Adipocyte (in vitro differentiated cells): Measurements from ENCODE around the gene STK32B.
A peak's percentile ranks its signal among the peaks of the same experiment; 100 is the strongest.
"Not testable (repeated sequence)": the region's sequence is repeated elsewhere in the genome, so short reads cannot be mapped to it uniquely, and the experiment has no call there.

Experiments
- DNase-seq: peaks from one replicate; pipeline ENCODE4 v3.0.0-alpha.2; 2015; ENCODE audit warnings: low read depth
- H3K27me3 ChIP-seq: replicated peaks from 2 replicates; pipeline ENCODE4 v1.7.0; 2013; ENCODE audit warnings: mild to moderate bottlenecking, low read length, moderate library complexity; ENCODE audit not compliant: control insufficient read depth, insufficient read depth
- H3K36me3 ChIP-seq: 2 replicates; pipeline ENCODE4 v1.7.0; 2013; ENCODE audit warnings: low read length, mild to moderate bottlenecking, moderate library complexity; ENCODE audit not compliant: control insufficient read depth, insufficient read depth, severe bottlenecking
- H3K4me1 ChIP-seq: 2 replicates; pipeline ENCODE4 v1.7.0; 2013; ENCODE audit warnings: mild to moderate bottlenecking, low read length, moderate library complexity; ENCODE audit not compliant: control insufficient read depth, insufficient read depth
- H3K4me3 ChIP-seq: 2 replicates; pipeline ENCODE4 v1.7.0; 2013; ENCODE audit warnings: mild to moderate bottlenecking, low read length, moderate library complexity
- H3K9ac ChIP-seq: 2 replicates; pipeline ENCODE4 v1.7.0; 2013; ENCODE audit warnings: mild to moderate bottlenecking, low read length, moderate library complexity
- H3K9me3 ChIP-seq: 2 replicates; pipeline ENCODE4 v1.7.0; 2013; ENCODE audit warnings: mild to moderate bottlenecking, low read length, moderate library complexity; ENCODE audit not compliant: control insufficient read depth

STK32B gene

GRCh38 chr4:5247735-5248134 is 196.5 kb downstream of the STK32B start:
- Histone ChIP-seq H3K9ac (no peak overlapping the region), H3K36me3 (no peaks in the 10 kb centered on the region), H3K4me3 (no peak overlapping the region), H3K9me3 (no peaks in the 10 kb centered on the region), H3K4me1 (no peaks in the 10 kb centered on the region), H3K27me3 (no peaks in the 10 kb centered on the region)
- DNase-seq, result no peak

- no peak for DNase-seq
- H3K27me3 ChIP-seq, result no peaks in the 10 kb centered on the region
- H3K36me3 ChIP-seq, result no peaks in the 10 kb centered on the region
- H3K4me1 ChIP-seq, result no peaks in the 10 kb centered on the region
- H3K4me3 ChIP-seq, result no peak overlapping the region
- H3K9ac ChIP-seq, result no peak overlapping the region
- H3K9me3 ChIP-seq, result no peaks in the 10 kb centered on the region
Measured at GRCh38 chr4:5249727-5250126, 198.4 kb downstream of the STK32B start.

DNA sequence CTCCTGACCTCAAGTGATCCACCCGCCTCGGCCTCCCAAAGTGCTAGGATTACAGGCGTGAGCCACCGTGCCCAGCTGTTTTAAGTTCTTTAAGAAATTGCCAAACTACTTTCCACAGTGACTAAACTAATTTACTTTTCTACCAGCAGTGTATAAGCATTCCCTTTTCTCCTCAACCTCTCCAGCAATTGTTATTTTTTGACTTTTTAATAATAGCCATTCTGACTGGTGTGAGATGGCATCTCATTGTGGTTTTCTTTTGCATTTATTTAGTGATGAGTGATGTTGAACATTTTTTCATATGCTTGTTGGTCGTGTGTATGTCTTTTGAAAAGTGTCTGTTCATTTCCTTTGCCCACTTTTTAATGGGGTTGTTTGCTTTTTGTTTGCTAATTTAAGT is 199.3 kb downstream of the STK32B start:
- not testable (repeated sequence) for H3K27me3 ChIP-seq, H3K9me3 ChIP-seq, DNase-seq, H3K4me3 ChIP-seq, H3K4me1 ChIP-seq, H3K36me3 ChIP-seq, H3K9ac ChIP-seq

- Histone ChIP-seq H3K9ac (no peak overlapping the region), H3K36me3 (no peaks in the 10 kb centered on the region), H3K4me3 (no peak overlapping the region), H3K4me1 (no peaks in the 10 kb centered on the region), H3K27me3 (no peaks in the 10 kb centered on the region), H3K9me3 (no peaks in the 10 kb centered on the region)
- DNase-seq, result no peak
Measured at GRCh38 chr4:5256421-5256820, 205.1 kb downstream of the STK32B start.

DNA sequence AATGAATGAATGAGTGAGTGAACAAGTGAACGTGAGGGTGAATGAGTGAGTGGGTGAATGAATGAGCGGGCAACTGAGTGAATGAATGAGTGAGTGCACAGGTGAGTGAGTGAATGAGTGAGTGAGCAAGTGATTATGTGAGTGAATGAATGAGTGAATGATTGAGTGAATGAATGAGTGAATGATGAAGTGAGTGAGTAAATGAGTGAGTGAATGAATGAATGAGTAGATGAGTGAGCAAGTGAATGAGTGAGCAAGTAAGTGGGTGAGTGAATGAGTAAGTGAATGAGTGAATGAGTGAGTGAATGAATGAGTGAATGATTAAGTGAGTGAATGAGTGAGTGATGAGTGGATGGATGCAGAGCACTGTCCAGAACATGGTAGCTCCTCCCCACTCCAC is 205.8 kb downstream of the STK32B start:
- Histone ChIP-seq H3K9ac (no peak overlapping the region), H3K4me3 (no peak overlapping the region), H3K4me1 (no peaks in the 10 kb centered on the region), H3K27me3 (no peaks in the 10 kb centered on the region), H3K36me3 (no peaks in the 10 kb centered on the region), H3K9me3 (no peaks in the 10 kb centered on the region)
- DNase-seq, result no peak

GRCh38 chr4:5259471-5259870 is 208.2 kb downstream of the STK32B start:
- no peak for DNase-seq
- H3K4me3 ChIP-seq, result no peak overlapping the region
- H3K4me1 ChIP-seq, result no peaks in the 10 kb centered on the region
- H3K27me3 ChIP-seq, result no peaks in the 10 kb centered on the region
- no peaks in the 10 kb centered on the region for H3K9me3 ChIP-seq
- no peak overlapping the region for H3K9ac ChIP-seq
- no peaks in the 10 kb centered on the region for H3K36me3 ChIP-seq

GRCh38 chr4:5260121-5260520 is 208.8 kb downstream of the STK32B start:
- Histone ChIP-seq H3K9ac (no peak overlapping the region), H3K27me3 (no peaks in the 10 kb centered on the region), H3K36me3 (no peaks in the 10 kb centered on the region), H3K4me3 (no peak overlapping the region), H3K4me1 (no peaks in the 10 kb centered on the region), H3K9me3 (no peaks in the 10 kb centered on the region)
- DNase-seq, result no peak

DNA sequence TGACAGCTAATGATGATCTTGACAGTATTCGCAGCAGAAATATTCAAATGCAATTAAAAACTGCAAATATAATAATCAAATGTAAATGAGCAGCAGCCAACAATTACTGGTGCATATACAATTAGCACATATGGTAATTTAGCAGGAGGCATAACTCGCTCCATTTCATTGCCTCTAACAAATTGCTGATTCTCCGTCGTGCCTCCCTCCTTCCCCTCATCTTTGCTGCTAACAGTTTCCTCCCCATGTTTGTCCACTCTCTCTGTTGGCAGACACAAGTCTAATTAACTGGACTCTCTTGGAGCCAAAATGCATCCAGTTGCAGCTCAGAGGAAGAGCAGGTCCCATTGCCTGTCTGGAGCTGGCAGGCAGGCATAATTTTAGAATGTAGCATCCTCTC is 210.6 kb downstream of the STK32B start:
- Histone ChIP-seq H3K36me3 (no peaks in the 10 kb centered on the region), H3K27me3 (no peaks in the 10 kb centered on the region), H3K9ac (no peak overlapping the region), H3K9me3 (no peaks in the 10 kb centered on the region), H3K4me1 (peaks cover 3% of the 10 kb centered on the region), H3K4me3 (no peak overlapping the region)
- no peak for DNase-seq

- Histone ChIP-seq H3K27me3 (peaks cover 13% of the 10 kb centered on the region), H3K4me1 (peaks cover 13% of the 10 kb centered on the region)
- peak; percentile 25 for DNase-seq
Measured at GRCh38 chr4:5266991-5267390, 215.7 kb downstream of the STK32B start.

GRCh38 chr4:5267408-5267807 is 216.1 kb downstream of the STK32B start:
- DNase-seq, result peak; percentile 1

More at GRCh38 chr4:5266991-5267390, 215.7 kb downstream of the STK32B start:
- no peaks in the 10 kb centered on the region for H3K36me3 ChIP-seq
- H3K4me3 ChIP-seq, result peak overlapping the region; percentile 72
- no peak overlapping the region for H3K9ac ChIP-seq
- H3K9me3 ChIP-seq, result no peaks in the 10 kb centered on the region

DNA sequence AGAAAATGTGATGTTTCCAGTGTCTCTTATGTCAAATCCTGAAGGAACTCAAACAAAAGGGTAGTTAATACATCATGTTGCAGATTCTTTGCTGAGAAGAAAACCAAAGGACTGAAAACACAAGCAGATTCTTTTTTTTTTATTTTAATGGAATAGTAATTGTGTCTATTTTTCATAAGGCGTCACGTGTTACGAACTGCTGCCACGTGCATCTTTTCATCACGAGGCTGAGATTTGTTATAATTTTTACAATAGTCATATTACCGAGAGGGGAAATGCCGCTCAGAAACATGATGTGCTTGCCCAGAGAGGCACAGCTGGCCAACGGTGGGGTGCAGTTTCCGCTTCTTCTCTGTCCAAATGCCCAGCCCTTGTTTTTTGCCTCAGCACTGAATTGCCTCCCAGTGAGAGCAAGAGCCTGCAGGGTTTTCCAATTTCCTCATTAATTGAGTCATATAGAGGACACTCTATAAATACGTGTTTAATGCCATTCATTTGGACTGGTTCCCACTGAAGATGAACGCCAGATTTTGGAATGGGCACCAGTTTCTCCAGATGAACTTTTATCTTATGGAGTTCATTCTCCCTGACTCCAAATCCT is 225.3 kb downstream of the STK32B start:
- Histone ChIP-seq H3K9me3 (no peaks in the 10 kb centered on the region), H3K36me3 (no peaks in the 10 kb centered on the region), H3K27me3 (no peaks in the 10 kb centered on the region), H3K4me1 (no peaks in the 10 kb centered on the region), H3K4me3 (no peak overlapping the region), H3K9ac (no peak overlapping the region)
- DNase-seq, result no peak

More at GRCh38 chr4:5267408-5267807, 216.1 kb downstream of the STK32B start:
- peaks cover 13% of the 10 kb centered on the region for H3K4me1 ChIP-seq
- no peaks in the 10 kb centered on the region for H3K36me3 ChIP-seq
- H3K27me3 ChIP-seq, result peaks cover 13% of the 10 kb centered on the region
- H3K4me3 ChIP-seq, result peak overlapping the region; percentile 72
- H3K9me3 ChIP-seq, result no peaks in the 10 kb centered on the region
- no peak overlapping the region for H3K9ac ChIP-seq

DNA sequence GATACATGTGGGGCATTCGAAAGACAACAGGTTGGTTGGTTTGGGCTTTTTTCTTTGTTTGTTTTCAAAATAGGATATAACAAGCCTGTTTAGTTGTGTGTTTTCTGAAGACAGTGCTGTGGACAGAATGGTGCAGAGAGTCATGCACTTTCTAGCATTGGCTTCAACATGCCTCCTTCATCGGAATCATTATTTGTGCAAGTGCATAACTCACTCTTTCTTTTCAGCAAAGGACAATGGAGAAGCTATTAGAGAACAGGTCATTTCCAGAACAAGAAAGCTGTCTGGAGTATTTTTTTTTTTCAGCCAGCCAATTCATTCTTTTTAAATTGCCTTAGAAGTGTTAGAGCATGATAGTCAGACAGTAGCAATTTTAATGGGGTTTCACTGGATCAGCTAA is 225.8 kb downstream of the STK32B start:
- Histone ChIP-seq H3K4me3 (no peak overlapping the region), H3K9ac (no peak overlapping the region), H3K4me1 (no peaks in the 10 kb centered on the region), H3K27me3 (no peaks in the 10 kb centered on the region), H3K9me3 (no peaks in the 10 kb centered on the region), H3K36me3 (no peaks in the 10 kb centered on the region)
- no peak for DNase-seq
